ENCODE measurements around the gene RNASE11.
A peak's percentile ranks its signal among the peaks of the same experiment; 100 is the strongest.

- TF ChIP-seq CTCF (conservative IDR thresholded peaks at IDR 0.05; ENCODE audit: low read depth, low read length) (no peak), EZH2 (IDR thresholded peaks at IDR 0.05; ENCODE audit: low read length, unreplicated experiment) (no peak), EZH2phosphoT487 (IDR thresholded peaks at IDR 0.05; ENCODE audit: borderline replicate concordance, low read length) (0 out of 2 replicates have a peak, but pooled peaks have one; percentile 41)
These were observed 31.1 kb downstream of the RNASE11 start for GRCh38 chr14:20556500-20557211.
